Measurements from ENCODE around the gene IGSF3.

The IGSF3 gene

GRCh38 chr1:116678732-116679090 is 11.2 kb upstream of the IGSF3 start:
- WGBS (ENCODE audit: extremely low coverage, insufficient coverage, insufficient read length): no CpG with 5 or more reads among the region's 2 CpGs
- no peak overlapping the region for H3K14ac ChIP-seq (ENCODE audit: low read length)

DNA sequence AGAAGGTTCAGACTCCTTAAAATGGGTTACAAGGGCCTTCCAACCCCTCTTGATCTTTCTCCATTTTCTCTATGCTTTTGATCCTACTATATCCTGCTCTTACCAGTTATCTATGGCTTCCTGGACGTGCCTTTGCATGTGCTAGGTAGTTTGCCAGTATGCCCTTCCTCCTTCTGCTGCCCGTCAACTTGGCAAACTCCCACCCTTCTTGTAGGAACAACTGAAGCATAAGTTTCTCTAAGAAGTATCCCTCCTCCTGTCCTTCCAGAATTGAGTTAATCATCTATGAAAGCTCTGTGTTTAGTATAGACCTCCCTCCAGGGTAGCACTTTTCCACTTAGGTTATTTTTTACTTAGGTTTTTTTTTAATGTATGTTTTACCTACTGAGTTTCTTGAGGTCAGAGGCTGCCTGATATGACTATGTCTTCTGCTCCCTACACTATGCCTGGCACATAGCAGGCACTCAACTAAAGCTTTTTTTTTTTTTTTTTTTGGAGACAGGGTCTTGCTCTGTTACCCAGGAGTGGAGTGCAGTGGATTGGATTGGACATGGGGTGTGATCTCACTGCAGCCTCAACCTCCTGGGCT is 10.0 kb upstream of the IGSF3 start:
- H3K27me3 ChIP-seq (ENCODE audit: insufficient read depth, low read length): no peaks in the 10 kb centered on the region
- no CpG with 5 or more reads among the region's 2 CpGs for WGBS (ENCODE audit: extremely low coverage, insufficient coverage, insufficient read length)
- no peak overlapping the region for H2BK5ac ChIP-seq (ENCODE audit: low read depth, low read length, poor library complexity)
- H3K23ac ChIP-seq (ENCODE audit: low read length): no peak overlapping the region
- H2BK12ac ChIP-seq (ENCODE audit: low read length): no peak overlapping the region
- H3K79me2 ChIP-seq (ENCODE audit: control insufficient read depth, insufficient read depth, low read length, poor library complexity): no peaks in the 10 kb centered on the region
- H2BK120ac ChIP-seq (ENCODE audit: insufficient read depth, low read length, poor library complexity): no peak overlapping the region
- H3K4me1 ChIP-seq (ENCODE audit: control insufficient read depth in 1 of 2, insufficient read depth in 2 of 2, low read length in 2 of 2): peaks cover 10 to 11% of the 10 kb centered on the region in 2 experiments
- no peak overlapping the region for H3K4me2 ChIP-seq (ENCODE audit: low read length)
- no peak overlapping the region for H3K18ac ChIP-seq (ENCODE audit: low read length)
- no peak overlapping the region for H4K8ac ChIP-seq (ENCODE audit: low read depth, low read length)
- no peaks in the 10 kb centered on the region for H3K36me3 ChIP-seq (ENCODE audit: control insufficient read depth in 1 of 2, insufficient read depth in 2 of 2, low read length in 2 of 2)
- no peak overlapping the region for H3K4ac ChIP-seq (ENCODE audit: low read depth, low read length)
- no peak overlapping the region for H2AFZ ChIP-seq (ENCODE audit: insufficient read depth, low read length, poor library complexity)
- H4K91ac ChIP-seq (ENCODE audit: low read depth, low read length): no peak overlapping the region
- H3K9ac ChIP-seq (ENCODE audit: low read length): no peak overlapping the region
- no peak overlapping the region for H2AK5ac ChIP-seq (ENCODE audit: low read length)
- no peak overlapping the region for H3K27ac ChIP-seq (ENCODE audit: low read depth, low read length)
- H3K79me1 ChIP-seq (ENCODE audit: low read length): peaks cover 10% of the 10 kb centered on the region
- no peaks in the 10 kb centered on the region for H3K9me3 ChIP-seq (ENCODE audit: insufficient read depth, low read depth, low read length)
- H3K4me3 ChIP-seq (ENCODE audit: low read depth, low read length): no peak overlapping the region
- H3K14ac ChIP-seq (ENCODE audit: low read length): no peak overlapping the region
- H4K12ac ChIP-seq (ENCODE audit: low read depth, low read length): no peak overlapping the region
- DNase-seq: no peak

More at GRCh38 chr1:116678732-116679090, 11.2 kb upstream of the IGSF3 start:
- Histone ChIP-seq H3K27me3 (ENCODE audit: insufficient read depth, low read length) (no peaks in the 10 kb centered on the region), H3K4me2 (ENCODE audit: low read length) (no peak overlapping the region), H3K36me3 (ENCODE audit: control insufficient read depth in 1 of 2, insufficient read depth in 2 of 2, low read length in 2 of 2) (no peaks in the 10 kb centered on the region), H2BK5ac (ENCODE audit: low read depth, low read length, poor library complexity) (no peak overlapping the region), H3K9me3 (ENCODE audit: insufficient read depth, low read depth, low read length) (no peaks in the 10 kb centered on the region), H3K4me3 (ENCODE audit: low read depth, low read length) (no peak overlapping the region), H3K79me1 (ENCODE audit: low read length) (peaks cover 7% of the 10 kb centered on the region), H2BK120ac (ENCODE audit: insufficient read depth, low read length, poor library complexity) (no peak overlapping the region), H3K4ac (ENCODE audit: low read depth, low read length) (no peak overlapping the region), H3K9ac (ENCODE audit: low read length) (no peak overlapping the region), H3K27ac (ENCODE audit: low read depth, low read length) (no peak overlapping the region), H3K4me1 (ENCODE audit: control insufficient read depth in 1 of 2, insufficient read depth in 2 of 2, low read length in 2 of 2) (peaks cover 7 to 13% of the 10 kb centered on the region in 2 experiments), H3K18ac (ENCODE audit: low read length) (no peak overlapping the region), H4K12ac (ENCODE audit: low read depth, low read length) (no peak overlapping the region), H3K23ac (ENCODE audit: low read length) (no peak overlapping the region), H4K8ac (ENCODE audit: low read depth, low read length) (no peak overlapping the region), H2AFZ (ENCODE audit: insufficient read depth, low read length, poor library complexity) (no peak overlapping the region), H2BK12ac (ENCODE audit: low read length) (no peak overlapping the region), H2AK5ac (ENCODE audit: low read length) (no peak overlapping the region), H4K91ac (ENCODE audit: low read depth, low read length) (no peak overlapping the region), H3K79me2 (ENCODE audit: control insufficient read depth, insufficient read depth, low read length, poor library complexity) (no peaks in the 10 kb centered on the region)
- DNase-seq: no peak

DNA sequence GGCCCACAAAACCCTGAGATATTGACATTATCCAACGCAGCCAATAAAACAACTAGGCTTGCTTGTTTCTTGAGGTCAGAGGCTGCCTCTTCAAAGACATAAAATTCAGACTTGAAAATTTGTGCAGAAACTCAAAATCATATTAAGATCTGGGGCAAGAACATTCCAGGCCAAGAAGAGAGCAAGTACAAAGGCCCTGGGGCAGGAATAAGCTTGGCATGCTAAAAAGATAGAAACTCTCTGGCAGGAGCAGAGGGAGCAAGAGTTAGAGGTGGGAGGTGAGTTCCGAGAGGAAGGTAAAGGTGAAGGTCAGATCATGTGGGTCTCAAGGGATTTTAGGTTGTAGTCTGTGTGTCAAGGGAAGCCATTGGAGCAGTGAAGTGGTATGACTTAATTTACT is 8.8 kb upstream of the IGSF3 start:
- H2BK120ac ChIP-seq (ENCODE audit: insufficient read depth, low read length, poor library complexity): peak overlapping the region; percentile 43
- H2BK5ac ChIP-seq (ENCODE audit: low read depth, low read length, poor library complexity): no peak overlapping the region
- H3K18ac ChIP-seq (ENCODE audit: low read length): no peak overlapping the region
- no peak overlapping the region for H3K4ac ChIP-seq (ENCODE audit: low read depth, low read length)
- no peak overlapping the region for H3K23ac ChIP-seq (ENCODE audit: low read length)
- peak in 1 of 2 donors; percentile 7 for DNase-seq
- no peak overlapping the region for H3K4me2 ChIP-seq (ENCODE audit: low read length)
- H3K79me1 ChIP-seq (ENCODE audit: low read length): peaks cover 9% of the 10 kb centered on the region
- H2BK12ac ChIP-seq (ENCODE audit: low read length): no peak overlapping the region
- H4K91ac ChIP-seq (ENCODE audit: low read depth, low read length): peak overlapping the region; percentile 34
- H3K9me3 ChIP-seq (ENCODE audit: insufficient read depth, low read depth, low read length): no peaks in the 10 kb centered on the region
- no peaks in the 10 kb centered on the region for H3K36me3 ChIP-seq (ENCODE audit: control insufficient read depth in 1 of 2, insufficient read depth in 2 of 2, low read length in 2 of 2)
- no peak overlapping the region for H2AK5ac ChIP-seq (ENCODE audit: low read length)
- H4K12ac ChIP-seq (ENCODE audit: low read depth, low read length): no peak overlapping the region
- no CpG with 5 or more reads among the region's 2 CpGs for WGBS (ENCODE audit: extremely low coverage, insufficient coverage, insufficient read length)
- no peak overlapping the region for H3K27ac ChIP-seq (ENCODE audit: low read depth, low read length)
- no peaks in the 10 kb centered on the region for H3K27me3 ChIP-seq (ENCODE audit: insufficient read depth, low read length)
- no peak overlapping the region for H3K9ac ChIP-seq (ENCODE audit: low read length)
- no peaks in the 10 kb centered on the region for H3K79me2 ChIP-seq (ENCODE audit: control insufficient read depth, insufficient read depth, low read length, poor library complexity)
- H3K14ac ChIP-seq (ENCODE audit: low read length): no peak overlapping the region
- no peak overlapping the region for H3K4me3 ChIP-seq (ENCODE audit: low read depth, low read length)
- H4K8ac ChIP-seq (ENCODE audit: low read depth, low read length): no peak overlapping the region
- H3K4me1 ChIP-seq (ENCODE audit: control insufficient read depth in 1 of 2, insufficient read depth in 2 of 2, low read length in 2 of 2): peaks cover 9 to 10% of the 10 kb centered on the region in 2 experiments
- no peak overlapping the region for H2AFZ ChIP-seq (ENCODE audit: insufficient read depth, low read length, poor library complexity)

GRCh38 chr1:116674751-116675150 is 7.2 kb upstream of the IGSF3 start:
- no peak overlapping the region for H2AK5ac ChIP-seq (ENCODE audit: low read length)
- H4K8ac ChIP-seq (ENCODE audit: low read depth, low read length): no peak overlapping the region
- no peaks in the 10 kb centered on the region for H3K9me3 ChIP-seq (ENCODE audit: insufficient read depth, low read depth, low read length)
- peak; percentile 90 to 97 for DNase-seq
- H3K36me3 ChIP-seq (ENCODE audit: control insufficient read depth in 1 of 2, insufficient read depth in 2 of 2, low read length in 2 of 2): no peaks in the 10 kb centered on the region
- no peak overlapping the region for H2BK12ac ChIP-seq (ENCODE audit: low read length)
- H3K4me2 ChIP-seq (ENCODE audit: low read length): no peak overlapping the region
- no peak overlapping the region for H2BK5ac ChIP-seq (ENCODE audit: low read depth, low read length, poor library complexity)
- WGBS (ENCODE audit: extremely low coverage, insufficient coverage, insufficient read length): no CpG with 5 or more reads among the region's 2 CpGs
- H2AFZ ChIP-seq (ENCODE audit: insufficient read depth, low read length, poor library complexity): no peak overlapping the region
- H3K9ac ChIP-seq (ENCODE audit: low read length): no peak overlapping the region
- H3K79me1 ChIP-seq (ENCODE audit: low read length): peaks cover 9% of the 10 kb centered on the region
- H3K18ac ChIP-seq (ENCODE audit: low read length): no peak overlapping the region
- H3K4ac ChIP-seq (ENCODE audit: low read depth, low read length): no peak overlapping the region
- peak overlapping the region; percentile 83 for H3K27ac ChIP-seq (ENCODE audit: low read depth, low read length)
- no peak overlapping the region for H4K91ac ChIP-seq (ENCODE audit: low read depth, low read length)
- no peak overlapping the region for H3K14ac ChIP-seq (ENCODE audit: low read length)
- no peak overlapping the region for H2BK120ac ChIP-seq (ENCODE audit: insufficient read depth, low read length, poor library complexity)
- no peaks in the 10 kb centered on the region for H3K27me3 ChIP-seq (ENCODE audit: insufficient read depth, low read length)
- H4K12ac ChIP-seq (ENCODE audit: low read depth, low read length): no peak overlapping the region
- H3K4me3 ChIP-seq (ENCODE audit: low read depth, low read length): no peak overlapping the region
- no peak overlapping the region for H3K23ac ChIP-seq (ENCODE audit: low read length)
- peaks cover 9 to 10% of the 10 kb centered on the region in 2 experiments for H3K4me1 ChIP-seq (ENCODE audit: control insufficient read depth in 1 of 2, insufficient read depth in 2 of 2, low read length in 2 of 2)
- no peaks in the 10 kb centered on the region for H3K79me2 ChIP-seq (ENCODE audit: control insufficient read depth, insufficient read depth, low read length, poor library complexity)

All from trophoblast cell (in vitro differentiated cells and primary cell).